BLaER1 treated with 17β-estradiol and CSF1 and Interleukin-3, amounts not matched to agents 10 nM and 100 nM (cell line): ENCODE results near the gene ATXN7L1.

ENCODE experiments used
- H3K27ac ChIP-seq, 11 experiments: shearing (Covaris generic); formaldehyde crosslinking; 2 replicates each; pipeline ENCODE4 v1.8.1; 2022
- H3K27me3 ChIP-seq, 11 experiments: shearing (Covaris generic); formaldehyde crosslinking; 2 replicates each; pipeline ENCODE4 v1.8.1; 2022
- H3K36me3 ChIP-seq, 11 experiments: shearing (Covaris generic); formaldehyde crosslinking; 2 replicates each; pipeline ENCODE4 v1.8.1; 2022
- H3K4me1 ChIP-seq, 10 experiments: shearing (Covaris generic); formaldehyde crosslinking; 2 replicates each; pipeline ENCODE4 v1.8.1; 2022
- H3K4me2 ChIP-seq, 11 experiments: shearing (Covaris generic); formaldehyde crosslinking; 2 replicates each; pipeline ENCODE4 v1.8.1; 2022
- H3K4me3 ChIP-seq, 10 experiments: shearing (Covaris generic); formaldehyde crosslinking; 2 replicates each; pipeline ENCODE4 v1.8.1; 2022
- H3K9ac ChIP-seq, 11 experiments: shearing (Covaris generic); formaldehyde crosslinking; 2 replicates each; pipeline ENCODE4 v1.8.1; 2022
- H3K9me3 ChIP-seq, 11 experiments: shearing (Covaris generic); formaldehyde crosslinking; replicated peaks in 1 of 11; 2 replicates each; pipeline ENCODE4 v1.8.1; 2022
- H4K20me1 ChIP-seq, 11 experiments: shearing (Covaris generic); formaldehyde crosslinking; 2 replicates each; pipeline ENCODE4 v1.8.1; 2022
- Cebpa-rat ChIP-seq, 11 experiments: shearing (Covaris generic); IDR thresholded peaks; 2 replicates each; pipeline ENCODE4 v1.8.1; 2022

Gene ATXN7L1

DNA sequence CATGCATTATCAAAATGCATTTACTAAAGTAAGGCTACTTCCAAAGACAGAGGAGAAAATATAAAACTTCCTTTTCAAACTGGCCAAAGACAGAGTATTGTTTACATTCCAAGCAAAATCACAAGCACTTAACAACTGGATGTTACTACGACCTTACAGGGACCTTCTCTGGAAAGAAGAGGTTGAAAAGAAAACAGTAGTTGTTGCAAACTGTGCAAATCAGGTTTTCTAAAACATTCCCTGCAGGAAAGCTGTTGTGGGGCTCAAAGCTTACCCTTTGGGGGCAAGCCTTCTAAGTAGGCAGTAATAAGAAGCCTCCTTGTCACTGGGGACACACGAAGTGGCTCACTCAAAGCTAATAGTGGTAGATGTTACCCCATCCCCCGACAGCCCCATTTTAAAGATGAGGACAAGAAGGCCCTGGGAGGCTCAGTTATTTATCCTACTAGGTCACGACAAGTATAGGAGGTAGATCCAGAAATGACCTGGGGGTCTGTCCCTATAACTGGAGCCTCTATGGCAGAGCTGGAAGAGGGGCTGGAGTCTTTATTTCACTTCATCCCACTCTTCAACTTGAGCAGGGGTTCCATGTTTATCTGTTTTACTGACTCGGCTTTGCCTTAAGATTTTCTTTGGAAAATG lies 46.6 kb downstream of the ATXN7L1 start:
- peaks cover 0 to 7% (median 0%) of the 10 kb centered on the region in 10 experiments; a peak in 1 of 20 replicates for H3K4me1 ChIP-seq
- H3K9ac ChIP-seq = no peak overlapping the region
- no peaks in the 10 kb centered on the region for H3K27me3 ChIP-seq
- 0 out of 22 replicates have a peak, but pooled peaks cover 0 to 6% (median 0%) of the 10 kb centered on the region in 11 experiments for H3K36me3 ChIP-seq
- no peak overlapping the region for H3K4me3 ChIP-seq
- TF ChIP-seq Cebpa-rat (IDR thresholded peaks at IDR 0.05) = no peak
- no peak overlapping the region for H3K27ac ChIP-seq
- no peaks in the 10 kb centered on the region; a peak in 1 of 22 replicates for H3K9me3 ChIP-seq
- no peak overlapping the region for H3K4me2 ChIP-seq
- peaks cover 0 to 4% (median 0%) of the 10 kb centered on the region in 11 experiments; a peak in 1 of 22 replicates for H4K20me1 ChIP-seq

DNA sequence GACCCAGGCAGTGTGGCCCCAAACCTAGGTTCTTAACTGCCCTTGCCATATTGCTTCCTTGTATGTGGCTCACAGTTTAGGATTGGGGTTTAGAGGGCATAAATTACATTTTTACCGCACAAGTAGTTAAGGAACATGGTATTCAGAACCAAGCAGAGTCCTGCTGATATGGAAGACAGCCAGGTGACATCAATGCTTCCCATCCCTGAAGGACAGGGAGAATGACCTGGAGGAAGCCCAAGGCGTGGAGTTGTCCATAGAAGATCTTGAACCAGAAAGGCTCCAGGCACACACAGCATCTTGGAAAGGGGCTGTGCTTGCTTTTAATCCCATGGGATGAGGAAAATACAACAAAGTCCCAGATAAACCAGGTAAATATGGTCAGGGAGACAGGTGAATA lies 48.3 kb downstream of the ATXN7L1 start:
- Histone ChIP-seq H4K20me1 (peaks cover 0 to 4% (median 0%) of the 10 kb centered on the region in 11 experiments; a peak in 1 of 22 replicates), H3K4me1 (peaks cover 0 to 7% (median 0%) of the 10 kb centered on the region in 10 experiments; a peak in 1 of 20 replicates), H3K27me3 (no peaks in the 10 kb centered on the region), H3K9ac (no peak overlapping the region), H3K36me3 (peaks cover 0 to 6% (median 0%) of the 10 kb centered on the region in 11 experiments; a peak in 1 of 22 replicates), H3K9me3 (peaks cover 0 to 5% (median 0%) of the 10 kb centered on the region in 11 experiments; a peak in 3 of 22 replicates), H3K4me2 (no peak overlapping the region), H3K4me3 (no peak overlapping the region), H3K27ac (no peak overlapping the region)
- no peak for TF ChIP-seq Cebpa-rat (IDR thresholded peaks at IDR 0.05)

DNA sequence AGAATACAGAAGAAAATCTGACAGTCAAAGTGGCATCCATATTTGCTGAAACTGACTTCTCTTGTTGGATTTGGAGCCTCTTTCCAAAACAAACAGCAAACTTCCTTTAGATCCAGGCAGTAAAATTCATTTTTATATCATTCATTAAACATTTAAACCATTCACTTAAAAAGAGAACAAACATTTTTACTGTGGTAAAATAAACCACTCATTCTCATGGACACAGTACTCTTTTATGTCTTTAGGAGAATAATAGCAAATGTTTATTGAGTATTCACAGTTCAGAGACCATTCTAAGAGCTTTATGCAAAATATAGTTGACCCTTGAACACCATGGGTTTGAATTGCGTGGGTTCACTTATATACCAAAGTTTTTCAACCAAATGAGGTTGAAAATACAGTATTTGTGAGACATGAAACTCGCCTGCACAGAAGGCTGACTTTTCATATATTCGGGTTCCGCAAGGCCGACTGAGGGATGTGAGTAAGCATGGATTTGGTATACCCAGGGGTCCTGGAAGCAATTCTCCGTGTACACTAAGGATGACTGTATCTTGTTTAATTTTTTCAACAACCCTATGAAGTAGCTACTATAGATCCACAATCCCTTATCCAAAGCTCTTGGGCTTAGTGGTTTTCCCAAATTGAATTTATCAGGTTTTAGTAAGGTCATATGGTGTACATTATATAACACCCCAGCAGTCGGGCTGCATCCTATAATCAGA lies 49.1 kb downstream of the ATXN7L1 start:
- TF ChIP-seq Cebpa-rat (IDR thresholded peaks at IDR 0.05) = no peak
- H3K9me3 ChIP-seq = peaks cover 0 to 5% (median 0%) of the 10 kb centered on the region in 11 experiments; a peak in 3 of 22 replicates
- H3K27me3 ChIP-seq = no peaks in the 10 kb centered on the region
- H3K4me1 ChIP-seq = peaks cover 0 to 7% (median 0%) of the 10 kb centered on the region in 10 experiments; a peak in 1 of 20 replicates
- no peak overlapping the region for H3K4me2 ChIP-seq
- no peak overlapping the region for H3K4me3 ChIP-seq
- peaks cover 0 to 4% (median 0%) of the 10 kb centered on the region in 11 experiments; a peak in 1 of 22 replicates for H4K20me1 ChIP-seq
- H3K9ac ChIP-seq = no peak overlapping the region
- peaks cover 0 to 6% (median 0%) of the 10 kb centered on the region in 11 experiments; a peak in 1 of 22 replicates for H3K36me3 ChIP-seq
- no peak overlapping the region for H3K27ac ChIP-seq

DNA sequence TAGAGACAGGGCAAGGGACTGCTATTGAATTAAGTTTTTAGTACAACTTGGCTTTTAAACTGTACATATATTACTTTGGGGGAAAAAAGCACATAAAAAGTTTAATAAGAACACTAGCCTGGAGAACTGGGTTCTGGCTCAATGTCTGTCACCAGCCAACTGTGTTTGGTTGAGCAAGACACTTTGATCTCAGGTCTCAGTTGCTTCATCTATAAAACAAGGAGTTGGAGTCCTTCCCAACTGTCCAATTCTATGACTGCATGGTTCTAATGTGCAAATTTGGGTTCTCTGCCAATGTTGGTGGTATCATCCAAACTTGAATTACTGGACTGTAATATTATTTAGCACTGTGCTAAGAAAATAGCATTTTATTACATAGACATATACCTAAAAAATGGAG lies 50.3 kb downstream of the ATXN7L1 start:
- no peak overlapping the region for H3K4me2 ChIP-seq
- TF ChIP-seq Cebpa-rat (IDR thresholded peaks at IDR 0.05) = no peak
- no peak overlapping the region for H3K27ac ChIP-seq
- peaks cover 0 to 5% (median 0%) of the 10 kb centered on the region in 11 experiments; a peak in 3 of 22 replicates for H3K9me3 ChIP-seq
- no peak overlapping the region for H3K9ac ChIP-seq
- H4K20me1 ChIP-seq = no peaks in the 10 kb centered on the region
- H3K4me1 ChIP-seq = no peaks in the 10 kb centered on the region
- no peaks in the 10 kb centered on the region for H3K27me3 ChIP-seq
- no peak overlapping the region for H3K4me3 ChIP-seq
- H3K36me3 ChIP-seq = peaks cover 0 to 6% (median 0%) of the 10 kb centered on the region in 11 experiments; a peak in 1 of 22 replicates

DNA sequence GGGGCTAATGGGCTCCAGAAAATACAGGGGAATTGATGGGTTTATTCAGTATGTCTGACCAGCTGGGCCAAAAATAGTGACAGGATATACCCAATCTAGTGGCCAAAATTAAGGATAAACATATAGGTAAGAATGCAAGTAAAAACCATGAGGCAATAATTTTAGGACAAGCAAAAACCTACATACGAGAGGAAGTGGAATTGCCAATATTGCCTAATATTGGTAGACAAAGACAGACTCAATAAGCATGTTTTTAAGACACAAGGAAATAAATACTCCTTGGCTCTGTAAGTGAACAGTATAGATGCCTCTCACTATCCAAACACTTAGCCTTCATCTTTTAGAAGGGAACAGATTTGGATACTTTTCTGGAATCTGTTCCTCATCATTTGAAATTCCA lies 51.0 kb downstream of the ATXN7L1 start:
- Histone ChIP-seq H4K20me1 (no peaks in the 10 kb centered on the region), H3K9me3 (peaks cover 0 to 5% (median 0%) of the 10 kb centered on the region in 11 experiments; a peak in 3 of 22 replicates), H3K9ac (no peak overlapping the region), H3K4me2 (no peak overlapping the region), H3K27ac (no peak overlapping the region), H3K36me3 (peaks cover 0 to 11% (median 0%) of the 10 kb centered on the region in 11 experiments; a peak in 3 of 22 replicates), H3K4me3 (no peak overlapping the region), H3K4me1 (no peaks in the 10 kb centered on the region), H3K27me3 (no peaks in the 10 kb centered on the region)
- TF ChIP-seq Cebpa-rat (IDR thresholded peaks at IDR 0.05) = no peak

DNA sequence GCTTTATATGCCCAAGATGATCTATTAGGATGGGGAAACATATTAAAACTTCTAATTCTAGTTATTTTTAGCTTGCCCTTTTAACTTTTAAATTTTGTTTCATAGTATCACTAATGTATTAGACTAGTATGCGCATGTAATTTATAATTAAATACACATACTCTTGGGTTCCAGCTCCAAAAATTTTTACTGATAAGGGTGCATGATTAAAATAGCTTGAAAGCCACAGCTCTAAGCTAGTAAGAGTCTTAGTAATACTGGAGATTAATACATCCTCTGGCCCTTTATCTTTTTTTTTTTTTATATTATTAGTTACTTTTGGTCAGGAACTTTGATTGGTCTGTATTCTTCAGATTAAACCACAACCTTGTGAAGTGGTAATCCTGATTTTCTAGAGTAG lies 53.6 kb downstream of the ATXN7L1 start:
- Histone ChIP-seq H3K27me3 (no peaks in the 10 kb centered on the region), H3K4me3 (no peak overlapping the region), H4K20me1 (no peaks in the 10 kb centered on the region), H3K9me3 (peaks cover 0 to 5% (median 0%) of the 10 kb centered on the region in 11 experiments; a peak in 4 of 22 replicates), H3K36me3 (peaks cover 0 to 13% (median 0%) of the 10 kb centered on the region in 11 experiments; a peak in 3 of 22 replicates), H3K4me2 (no peak overlapping the region), H3K9ac (no peak overlapping the region), H3K4me1 (peaks cover 0 to 2% (median 0%) of the 10 kb centered on the region in 10 experiments; a peak in 1 of 20 replicates), H3K27ac (no peak overlapping the region)
- TF ChIP-seq Cebpa-rat (IDR thresholded peaks at IDR 0.05) = no peak

DNA sequence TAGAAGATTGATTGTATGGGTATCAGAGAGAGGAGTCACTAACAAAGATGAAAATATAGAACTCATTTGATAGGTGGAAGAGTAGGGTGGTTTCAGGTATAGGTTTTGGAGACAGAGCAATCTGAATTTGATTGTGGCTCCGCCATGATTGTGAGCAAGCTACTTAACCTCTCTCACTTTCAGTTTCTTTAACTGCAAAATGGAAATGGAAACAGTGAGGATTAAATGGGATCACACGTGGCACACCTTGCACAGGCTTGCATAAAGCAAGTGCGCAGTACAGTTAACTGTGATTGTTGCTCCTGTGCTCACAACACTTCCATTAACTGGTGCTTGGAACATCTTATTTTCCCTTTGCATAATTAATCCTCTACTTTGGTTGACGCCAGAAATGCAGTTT lies 54.9 kb downstream of the ATXN7L1 start:
- Histone ChIP-seq H4K20me1 (no peaks in the 10 kb centered on the region), H3K9me3 (peaks cover 0 to 5% (median 0%) of the 10 kb centered on the region in 11 experiments; a peak in 4 of 22 replicates), H3K27ac (no peak overlapping the region), H3K4me3 (no peak overlapping the region), H3K4me2 (no peak overlapping the region), H3K4me1 (peaks cover 0 to 14% (median 3%) of the 10 kb centered on the region in 10 experiments; a peak in 12 of 20 replicates), H3K9ac (no peak overlapping the region), H3K36me3 (peaks cover 0 to 11% (median 0%) of the 10 kb centered on the region in 11 experiments; a peak in 3 of 22 replicates), H3K27me3 (no peaks in the 10 kb centered on the region)
- no peak for TF ChIP-seq Cebpa-rat (IDR thresholded peaks at IDR 0.05)

GRCh38 chr7:105820363-105821066 lies 55.9 kb downstream of the ATXN7L1 start:
- H3K4me2 ChIP-seq = no peak overlapping the region
- no peaks in the 10 kb centered on the region for H4K20me1 ChIP-seq
- H3K27ac ChIP-seq = no peak overlapping the region
- TF ChIP-seq Cebpa-rat (IDR thresholded peaks at IDR 0.05) = no peak
- no peak overlapping the region for H3K4me3 ChIP-seq
- peaks cover 0 to 5% (median 0%) of the 10 kb centered on the region in 11 experiments; a peak in 4 of 22 replicates for H3K9me3 ChIP-seq
- H3K9ac ChIP-seq = no peak overlapping the region
- no peaks in the 10 kb centered on the region for H3K27me3 ChIP-seq
- peaks cover 0 to 25% (median 11%) of the 10 kb centered on the region in 10 experiments; a peak in 12 of 20 replicates for H3K4me1 ChIP-seq
- H3K36me3 ChIP-seq = peaks cover 0 to 11% (median 0%) of the 10 kb centered on the region in 11 experiments; a peak in 3 of 22 replicates
